Fibroblast of lung (primary cell): Measurements from ENCODE around the gene SPPL3. TPM values are rescaled to one million over a fixed set of nuclear protein-coding genes. Genes with fewer than 3 reads are reported as not detected.

Source experiments
- DNase-seq, 2 donors: peaks; one replicate each; pipeline versions ENCODE4 v3.0.0 to v3.0.0-alpha.2; 2010; ENCODE audit warnings: low read depth in 2 of 2
- H2AFZ ChIP-seq: 2 replicates; pipeline ENCODE4 v1.5.1; 2012; ENCODE audit warnings: low read length, control low read depth, inconsistent platforms
- H3K27ac ChIP-seq: 2 replicates; pipeline ENCODE4 v1.5.1; 2011; ENCODE audit warnings: low read length, control low read depth; ENCODE audit not compliant: insufficient read depth
- H3K27me3 ChIP-seq: 2 replicates; pipeline ENCODE4 v1.5.1; 2011; ENCODE audit warnings: mild to moderate bottlenecking, low read length; ENCODE audit not compliant: control insufficient read depth, insufficient read depth
- H3K36me3 ChIP-seq: 2 replicates; pipeline ENCODE4 v1.5.1; 2011; ENCODE audit warnings: low read length; ENCODE audit not compliant: control insufficient read depth, insufficient read depth
- H3K4me1 ChIP-seq: 2 replicates; pipeline ENCODE4 v1.5.1; 2011; ENCODE audit warnings: low read length; ENCODE audit not compliant: control insufficient read depth, insufficient read depth; ENCODE audit errors: extremely low read depth
- H3K4me2 ChIP-seq: 2 replicates; pipeline ENCODE4 v1.5.1; 2011; ENCODE audit warnings: low read length, control low read depth; ENCODE audit not compliant: insufficient read depth; ENCODE audit errors: extremely low read depth
- H3K4me3 ChIP-seq, 4 experiments: fragments of 200-600 bp in 1 of 4; sonication (generic) in 1 of 4; replicated peaks in 1 of 4; 2 replicates each; pipeline ENCODE4 v1.5.1; 2011 to 2016; ENCODE audit warnings: low read length in 4 of 4, low read depth in 3 of 4, mild to moderate bottlenecking in 3 of 4, control low read depth in 2 of 4, inconsistent platforms in 1 of 4, mixed read lengths in 1 of 4; ENCODE audit not compliant: insufficient read depth in 1 of 4; ENCODE audit errors: control extremely low read depth in 1 of 4
- H3K79me2 ChIP-seq: 2 replicates; pipeline ENCODE4 v1.5.1; 2012; ENCODE audit warnings: mild to moderate bottlenecking, low read length, inconsistent platforms; ENCODE audit not compliant: control insufficient read depth, insufficient read depth
- H3K9ac ChIP-seq: 2 replicates; pipeline ENCODE4 v1.5.1; 2011; ENCODE audit warnings: mild to moderate bottlenecking, low read length, control low read depth; ENCODE audit not compliant: insufficient read depth
- H3K9me3 ChIP-seq: 2 replicates; pipeline ENCODE4 v1.5.1; 2012; ENCODE audit warnings: low read depth, low read length; ENCODE audit not compliant: control insufficient read depth, insufficient read depth
- H4K20me1 ChIP-seq: 2 replicates; pipeline ENCODE4 v1.5.1; 2011; ENCODE audit warnings: low read length; ENCODE audit not compliant: control insufficient read depth, insufficient read depth; ENCODE audit errors: extremely low read depth
- EZH2 ChIP-seq: IDR thresholded peaks from 2 replicates; pipeline ENCODE4 v1.5.1; 2012; ENCODE audit warnings: low read length, control low read depth, mild to moderate bottlenecking; ENCODE audit errors: missing control alignments
- polyA plus RNA-seq, 2 donors: library from polyadenylated mRNA; depleted of rRNA in 1 of 2; stranded (reverse) in 1 of 2; unstranded in 1 of 2; fragments of >200 nt; gene quantifications; 2 replicates each; pipeline ENCODE4 v1.2.1, GENCODE V29; 2011 to 2012; ENCODE audit warnings: missing spikeins in 1 of 2
- total RNA-seq: library from RNA; depleted of rRNA; stranded (reverse); fragments of >200 nt; gene quantifications from 2 replicates; pipeline ENCODE4 v1.2.1, GENCODE V29; 2014
- TF ChIP-seq, protein P1 (sequence below), 2 donors: IDR thresholded peaks in 1 of 2; conservative IDR thresholded peaks in 1 of 2; 1 replicate in 1 of 2; 2 replicates in 1 of 2; pipeline ENCODE4 v1.5.1; 2011 to 2012; ENCODE audit warnings: low read length in 2 of 2, control low read depth in 1 of 2, inconsistent platforms in 1 of 2, low read depth in 1 of 2, mild to moderate bottlenecking in 1 of 2

Gene SPPL3
- total and polyA plus RNA-seq, 2 donors (not counting 1 experiment from before 2014, with no cell fraction given), result 7.1 to 41.4 TPM

DNA sequence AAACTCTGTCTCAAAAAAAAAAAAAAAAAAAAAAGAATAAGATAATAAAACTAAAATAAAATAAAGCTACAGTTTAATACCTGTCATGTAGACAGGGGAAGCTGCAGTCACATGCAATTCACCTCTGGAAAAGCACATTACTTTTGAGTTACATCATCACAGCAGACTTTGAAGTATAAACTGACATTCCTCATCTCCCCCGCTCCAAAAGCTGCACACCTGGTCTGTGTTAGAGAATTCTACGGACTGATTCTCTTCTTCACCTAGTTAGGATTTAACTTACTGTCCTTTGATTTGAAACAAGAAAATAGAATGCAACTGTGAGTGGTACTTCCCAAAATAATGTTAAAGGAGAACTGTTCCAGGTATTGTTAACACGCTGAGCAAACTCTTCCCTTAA is 25.1 kb downstream of the SPPL3 start:
- no peak for TF ChIP-seq EZH2
- TF ChIP-seq, protein P1, sequence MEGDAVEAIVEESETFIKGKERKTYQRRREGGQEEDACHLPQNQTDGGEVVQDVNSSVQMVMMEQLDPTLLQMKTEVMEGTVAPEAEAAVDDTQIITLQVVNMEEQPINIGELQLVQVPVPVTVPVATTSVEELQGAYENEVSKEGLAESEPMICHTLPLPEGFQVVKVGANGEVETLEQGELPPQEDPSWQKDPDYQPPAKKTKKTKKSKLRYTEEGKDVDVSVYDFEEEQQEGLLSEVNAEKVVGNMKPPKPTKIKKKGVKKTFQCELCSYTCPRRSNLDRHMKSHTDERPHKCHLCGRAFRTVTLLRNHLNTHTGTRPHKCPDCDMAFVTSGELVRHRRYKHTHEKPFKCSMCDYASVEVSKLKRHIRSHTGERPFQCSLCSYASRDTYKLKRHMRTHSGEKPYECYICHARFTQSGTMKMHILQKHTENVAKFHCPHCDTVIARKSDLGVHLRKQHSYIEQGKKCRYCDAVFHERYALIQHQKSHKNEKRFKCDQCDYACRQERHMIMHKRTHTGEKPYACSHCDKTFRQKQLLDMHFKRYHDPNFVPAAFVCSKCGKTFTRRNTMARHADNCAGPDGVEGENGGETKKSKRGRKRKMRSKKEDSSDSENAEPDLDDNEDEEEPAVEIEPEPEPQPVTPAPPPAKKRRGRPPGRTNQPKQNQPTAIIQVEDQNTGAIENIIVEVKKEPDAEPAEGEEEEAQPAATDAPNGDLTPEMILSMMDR (conservative IDR thresholded peaks at IDR 0.05 in 1 of 2, IDR thresholded peaks at IDR 0.05 in 1 of 2; ENCODE audit: low read depth in 1 of 2, low read length in 2 of 2), result no peak
- Histone ChIP-seq H3K27me3 (no peaks in the 10 kb centered on the region), H3K79me2 (peaks cover 11% of the 10 kb centered on the region), H3K4me2 (no peak overlapping the region), H3K27ac (no peak overlapping the region), H2AFZ (no peak overlapping the region), H4K20me1 (no peaks in the 10 kb centered on the region), H3K36me3 (no peaks in the 10 kb centered on the region), H3K4me3 (no peak overlapping the region), H3K9ac (no peak overlapping the region), H3K9me3 (no peaks in the 10 kb centered on the region), H3K4me1 (no peaks in the 10 kb centered on the region)
- DNase-seq, result no peak

DNA sequence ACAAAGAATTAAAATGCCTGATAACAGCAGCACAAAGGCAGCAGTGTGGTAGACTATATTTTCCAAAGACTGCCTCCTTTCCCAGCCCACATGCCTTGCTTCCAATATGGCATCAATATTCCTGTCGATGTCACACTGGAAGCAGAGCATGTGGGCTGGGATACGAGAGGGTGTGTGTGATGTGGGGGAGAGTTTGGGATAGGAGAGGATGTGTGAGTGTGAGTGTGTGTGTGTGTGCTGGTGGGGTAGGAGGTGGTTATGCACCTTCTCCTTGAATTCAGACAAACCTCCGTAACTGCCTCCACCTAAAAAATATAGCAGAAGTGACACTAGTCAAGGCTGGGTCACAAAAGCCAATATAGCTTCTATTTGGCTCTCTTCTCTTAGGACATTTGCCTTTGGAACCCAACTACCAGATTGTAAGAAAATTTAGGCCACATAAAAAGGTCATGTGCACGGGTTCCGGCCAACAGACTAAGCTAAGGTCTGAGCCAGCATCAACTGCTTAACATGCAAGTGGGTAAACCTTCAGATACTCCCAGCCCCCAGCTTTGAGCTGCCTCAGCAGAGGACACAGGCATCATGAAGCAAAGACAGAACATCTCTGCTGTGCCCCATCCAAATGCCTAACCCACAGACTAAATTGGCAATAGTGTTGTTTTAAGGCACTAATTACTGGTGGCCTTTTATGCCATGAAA is 29.5 kb downstream of the SPPL3 start:
- no peak overlapping the region for H3K27ac ChIP-seq
- no peak overlapping the region for H2AFZ ChIP-seq
- H3K79me2 ChIP-seq, result peaks cover 12% of the 10 kb centered on the region
- TF ChIP-seq EZH2, result no peak
- TF ChIP-seq, protein P1 (conservative IDR thresholded peaks at IDR 0.05 in 1 of 2, IDR thresholded peaks at IDR 0.05 in 1 of 2; ENCODE audit: low read depth in 1 of 2, low read length in 2 of 2), result no peak
- no peaks in the 10 kb centered on the region for H4K20me1 ChIP-seq
- no peaks in the 10 kb centered on the region for H3K4me1 ChIP-seq
- DNase-seq, result no peak
- no peaks in the 10 kb centered on the region for H3K27me3 ChIP-seq
- H3K9me3 ChIP-seq, result no peaks in the 10 kb centered on the region
- no peak overlapping the region for H3K4me3 ChIP-seq
- H3K36me3 ChIP-seq, result no peaks in the 10 kb centered on the region
- H3K4me2 ChIP-seq, result no peak overlapping the region
- H3K9ac ChIP-seq, result no peak overlapping the region

DNA sequence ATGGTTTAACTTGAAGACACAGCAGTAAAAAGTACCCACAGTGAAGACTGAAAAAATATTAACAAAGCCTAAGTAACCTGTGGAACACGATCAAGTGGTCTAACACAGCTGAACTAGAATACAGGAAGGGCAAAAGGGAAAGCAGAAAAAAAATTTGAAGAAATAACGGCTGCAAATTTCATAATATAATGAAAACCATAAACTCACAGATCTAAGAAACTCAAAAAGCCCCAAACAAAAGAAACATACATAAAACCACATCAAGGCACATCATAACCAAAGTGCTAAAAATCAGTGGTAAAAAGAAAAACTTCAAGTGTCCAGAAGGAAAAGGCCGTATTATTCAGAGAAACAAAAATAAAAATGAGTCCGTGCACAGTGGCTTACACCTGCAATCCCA is 30.9 kb downstream of the SPPL3 start:
- H3K36me3 ChIP-seq, result no peaks in the 10 kb centered on the region
- no peak overlapping the region for H3K4me2 ChIP-seq
- peaks cover 10% of the 10 kb centered on the region for H3K79me2 ChIP-seq
- H3K27ac ChIP-seq, result no peak overlapping the region
- H3K27me3 ChIP-seq, result no peaks in the 10 kb centered on the region
- no peak overlapping the region for H3K4me3 ChIP-seq
- no peaks in the 10 kb centered on the region for H4K20me1 ChIP-seq
- no peak overlapping the region for H2AFZ ChIP-seq
- no peak overlapping the region for H3K9ac ChIP-seq
- no peak for DNase-seq
- no peaks in the 10 kb centered on the region for H3K9me3 ChIP-seq
- no peaks in the 10 kb centered on the region for H3K4me1 ChIP-seq
- no peak for TF ChIP-seq EZH2
- TF ChIP-seq, protein P1 (conservative IDR thresholded peaks at IDR 0.05 in 1 of 2, IDR thresholded peaks at IDR 0.05 in 1 of 2; ENCODE audit: low read depth in 1 of 2, low read length in 2 of 2), result no peak
